Choroid plexus epithelial cell (primary cell): ENCODE data around the gene RERG.

Experiments
- DNase-seq: peaks from one replicate; pipeline ENCODE4 v3.0.0-alpha.2; 2010; ENCODE audit warnings: low read depth
- H3K4me3 ChIP-seq: 2 replicates; pipeline ENCODE4 v1.5.1; 2011; ENCODE audit warnings: low read depth, mild to moderate bottlenecking, control low read depth, low read length, moderate library complexity
- TF ChIP-seq, protein P1 (sequence below): conservative IDR thresholded peaks from 2 replicates; pipeline ENCODE4 v1.5.1; 2011; ENCODE audit warnings: low read depth, mild to moderate bottlenecking, control low read depth, inconsistent platforms, low read length, moderate library complexity

The RERG gene

GRCh38 chr12:15201456-15201855 is 19.8 kb downstream of the RERG start:
- TF ChIP-seq, protein P1, sequence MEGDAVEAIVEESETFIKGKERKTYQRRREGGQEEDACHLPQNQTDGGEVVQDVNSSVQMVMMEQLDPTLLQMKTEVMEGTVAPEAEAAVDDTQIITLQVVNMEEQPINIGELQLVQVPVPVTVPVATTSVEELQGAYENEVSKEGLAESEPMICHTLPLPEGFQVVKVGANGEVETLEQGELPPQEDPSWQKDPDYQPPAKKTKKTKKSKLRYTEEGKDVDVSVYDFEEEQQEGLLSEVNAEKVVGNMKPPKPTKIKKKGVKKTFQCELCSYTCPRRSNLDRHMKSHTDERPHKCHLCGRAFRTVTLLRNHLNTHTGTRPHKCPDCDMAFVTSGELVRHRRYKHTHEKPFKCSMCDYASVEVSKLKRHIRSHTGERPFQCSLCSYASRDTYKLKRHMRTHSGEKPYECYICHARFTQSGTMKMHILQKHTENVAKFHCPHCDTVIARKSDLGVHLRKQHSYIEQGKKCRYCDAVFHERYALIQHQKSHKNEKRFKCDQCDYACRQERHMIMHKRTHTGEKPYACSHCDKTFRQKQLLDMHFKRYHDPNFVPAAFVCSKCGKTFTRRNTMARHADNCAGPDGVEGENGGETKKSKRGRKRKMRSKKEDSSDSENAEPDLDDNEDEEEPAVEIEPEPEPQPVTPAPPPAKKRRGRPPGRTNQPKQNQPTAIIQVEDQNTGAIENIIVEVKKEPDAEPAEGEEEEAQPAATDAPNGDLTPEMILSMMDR = no peak
- no peak overlapping the region for H3K4me3 ChIP-seq
- no peak for DNase-seq

- TF ChIP-seq, protein P1 = no peak
Observed at GRCh38 chr12:15201056-15201455, 20.2 kb downstream of the RERG start.

GRCh38 chr12:15200641-15201040 is 20.6 kb downstream of the RERG start:
- DNase-seq = no peak
- TF ChIP-seq, protein P1 = no peak
- no peak overlapping the region for H3K4me3 ChIP-seq

More at GRCh38 chr12:15201056-15201455, 20.2 kb downstream of the RERG start:
- no peak for DNase-seq
- no peak overlapping the region for H3K4me3 ChIP-seq

DNA sequence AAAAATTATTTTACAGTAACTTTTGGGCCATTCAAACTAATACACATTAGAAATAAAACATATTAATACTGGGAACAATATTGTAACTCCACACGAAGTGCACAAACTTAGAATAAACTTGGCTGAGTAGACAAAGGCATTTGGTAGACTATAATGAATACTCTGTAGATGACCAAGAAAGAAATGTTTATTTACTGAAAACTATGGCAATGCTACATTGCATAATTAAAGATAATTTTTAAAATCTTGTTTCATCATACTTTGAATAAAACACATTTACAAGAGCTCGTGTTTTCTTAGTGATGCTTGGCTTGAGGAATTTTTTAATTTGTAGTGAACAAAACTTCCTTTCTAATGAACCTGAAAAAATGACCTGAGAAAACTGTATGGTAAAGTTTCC is 21.3 kb downstream of the RERG start:
- TF ChIP-seq, protein P1 = no peak
- no peak overlapping the region for H3K4me3 ChIP-seq

DNA sequence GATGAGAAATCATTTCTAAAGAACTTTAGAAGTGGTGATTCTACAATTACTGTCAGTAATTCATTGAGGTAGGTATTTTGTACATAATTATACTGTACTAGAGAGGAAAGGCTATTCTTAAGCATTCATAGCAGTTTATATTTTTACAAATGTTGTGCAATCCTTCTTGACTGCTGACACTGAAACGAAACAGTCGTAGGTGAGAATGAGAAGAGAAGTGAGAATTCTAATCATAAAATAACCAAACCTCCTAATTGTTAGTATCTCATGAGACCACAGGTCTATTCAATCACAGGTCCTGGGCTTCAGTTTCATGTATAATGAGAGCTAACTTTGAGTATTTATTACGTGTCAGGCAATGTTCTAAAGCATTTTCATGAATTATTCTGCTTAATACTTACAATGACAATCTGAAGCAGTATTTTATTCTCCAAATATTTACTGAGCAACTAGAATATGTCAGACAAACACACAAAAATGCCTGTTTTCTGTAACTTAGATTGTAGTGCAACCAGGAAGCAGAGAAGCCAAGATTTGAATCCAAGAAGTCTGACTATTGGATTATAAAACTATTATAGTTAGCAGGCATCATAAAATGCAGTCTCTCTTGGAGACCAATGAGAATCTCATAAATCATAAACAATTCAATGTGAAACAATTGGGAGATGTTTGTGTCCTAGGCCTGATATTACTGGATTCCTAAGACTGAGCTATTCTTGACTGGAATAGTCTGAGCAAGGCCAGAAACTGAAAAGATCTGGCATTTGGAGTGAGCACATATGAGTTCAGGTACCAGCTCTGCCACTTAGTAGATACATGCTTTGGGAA is 24.3 kb downstream of the RERG start:
- TF ChIP-seq, protein P1 = no peak
- no peak for DNase-seq
- H3K4me3 ChIP-seq = no peak overlapping the region

More for the DNA sequence above, 21.3 kb downstream of the RERG start:
- DNase-seq = no peak

DNA sequence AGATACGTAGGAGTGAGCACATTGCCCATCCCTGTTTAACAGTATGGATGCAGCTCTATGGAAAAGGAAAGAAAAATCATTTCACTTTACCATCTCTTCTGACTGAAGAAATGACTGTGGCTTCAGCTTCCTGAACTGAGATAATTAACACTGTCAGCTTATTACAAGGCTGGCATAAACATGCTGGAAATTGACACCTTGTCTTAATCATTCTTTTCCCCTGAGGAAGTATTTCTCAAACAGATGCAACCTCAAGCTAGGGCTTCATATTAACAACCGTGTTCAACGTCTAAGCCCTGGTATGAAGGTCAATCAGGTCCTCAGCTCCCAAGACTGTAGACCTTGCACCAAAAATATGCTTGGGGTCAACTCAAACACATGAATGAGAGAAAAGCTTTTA is 25.0 kb downstream of the RERG start:
- no peak for DNase-seq
- TF ChIP-seq, protein P1 = no peak
- no peak overlapping the region for H3K4me3 ChIP-seq
